Stimulated activated CD4-positive, alpha-beta T cell treated with anti-CD3 and anti-CD28 coated beads, Interleukin-15, amount 100 ng/mL, for 48 hours (primary cell): ENCODE results near the gene FBXL7.

Source experiments
- DNase-seq, 2 donors: peaks; one replicate each; pipeline ENCODE4 v3.0.0-alpha.2; 2020; ENCODE audit warnings: low read depth in 2 of 2

Gene FBXL7

GRCh38 chr5:15880201-15880600, 380.2 kb downstream of the FBXL7 start:
- DNase-seq, result no peak

GRCh38 chr5:15885156-15885555, 385.2 kb downstream of the FBXL7 start:
- DNase-seq, result no peak

GRCh38 chr5:15886156-15886555, 386.2 kb downstream of the FBXL7 start:
- no peak for DNase-seq

GRCh38 chr5:15887093-15887492, 387.1 kb downstream of the FBXL7 start:
- no peak for DNase-seq

GRCh38 chr5:15889001-15889400, 389.0 kb downstream of the FBXL7 start:
- no peak for DNase-seq

- no peak for DNase-seq
These were observed 393.9 kb downstream of the FBXL7 start for GRCh38 chr5:15893866-15894265.

- DNase-seq, result no peak
These were observed 397.7 kb downstream of the FBXL7 start for GRCh38 chr5:15897656-15898055.

GRCh38 chr5:15898641-15899040, 398.7 kb downstream of the FBXL7 start:
- no peak for DNase-seq

- DNase-seq, result no peak
These were observed 399.5 kb downstream of the FBXL7 start for GRCh38 chr5:15899481-15899880.

- no peak for DNase-seq
These were observed 401.2 kb downstream of the FBXL7 start for GRCh38 chr5:15901151-15901550.

- DNase-seq, result no peak
These were observed 402.1 kb downstream of the FBXL7 start for GRCh38 chr5:15902066-15902465.

GRCh38 chr5:15904899-15905830, 405.2 kb downstream of the FBXL7 start:
- no peak for DNase-seq

- DNase-seq, result no peak
These were observed 414.7 kb downstream of the FBXL7 start for GRCh38 chr5:15914638-15915037.

GRCh38 chr5:15926586-15926985, 426.6 kb downstream of the FBXL7 start:
- no peak for DNase-seq

GRCh38 chr5:15927710-15928380, 427.9 kb downstream of the FBXL7 start:
- DNase-seq, result no peak

GRCh38 chr5:15929611-15930263, 429.8 kb downstream of the FBXL7 start:
- DNase-seq, result no peak

- no peak for DNase-seq
These were observed 432.1 kb downstream of the FBXL7 start for GRCh38 chr5:15932066-15932465.

- DNase-seq, result no peak
These were observed 433.6 kb downstream of the FBXL7 start for GRCh38 chr5:15933259-15934207.

- no peak for DNase-seq
These were observed 436.7 kb downstream of the FBXL7 start for GRCh38 chr5:15936505-15937245.

- no peak for DNase-seq
These were observed 437.7 kb downstream of the FBXL7 start for GRCh38 chr5:15937708-15938107.

GRCh38 chr5:15938186-15938585, 438.2 kb downstream of the FBXL7 start:
- no peak for DNase-seq
